ENCODE data around the gene XPA.

DNA sequence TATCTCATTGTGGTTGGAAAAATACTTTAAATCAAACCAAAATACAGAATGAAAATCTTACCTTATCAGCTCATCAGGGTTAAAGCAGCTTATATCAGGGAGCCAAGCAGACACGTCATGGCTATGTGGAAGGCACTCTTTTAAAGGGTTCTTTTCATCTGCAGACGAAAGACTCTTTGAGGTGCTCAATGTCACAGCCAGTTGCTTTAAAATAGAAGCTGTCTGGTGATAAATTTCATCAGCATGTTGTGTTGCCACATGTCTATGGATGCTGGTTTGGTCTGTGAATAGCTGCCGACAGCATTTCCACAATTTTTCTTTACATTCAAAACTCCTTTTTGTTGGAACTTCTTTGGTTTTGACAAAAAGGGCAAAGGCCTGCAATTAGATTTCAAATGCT lies 71.5 kb downstream of the XPA start:
- TF ChIP-seq TBP (CRISPR knock-in tag; IDR thresholded peaks at IDR 0.05) (no peak), NR2F1 (CRISPR knock-in tag; IDR thresholded peaks at IDR 0.05) (no peak), ZNF274 (CRISPR knock-in tag; IDR thresholded peaks at IDR 0.05) (no peak), PAX8 (CRISPR knock-in tag; IDR thresholded peaks at IDR 0.05; ENCODE audit: borderline replicate concordance) (no peak), JUNB (CRISPR knock-in tag; IDR thresholded peaks at IDR 0.05; ENCODE audit: borderline replicate concordance) (no peak), CHD2 (IDR thresholded peaks at IDR 0.05; ENCODE audit: low read depth, low read length) (no peak), ZNF776 (CRISPR knock-in tag; IDR thresholded peaks at IDR 0.05) (no peak), ARNTL (CRISPR knock-in tag; IDR thresholded peaks at IDR 0.05) (no peak), POLR2AphosphoS5 (IDR thresholded peaks at IDR 0.05; ENCODE audit: low read depth, low read length) (no peak), RNF2 (conservative IDR thresholded peaks at IDR 0.05; ENCODE audit: low read depth) (no peak), ZNF556 (CRISPR knock-in tag; IDR thresholded peaks at IDR 0.05; ENCODE audit: borderline replicate concordance) (no peak), SATB2 (CRISPR knock-in tag; IDR thresholded peaks at IDR 0.05) (no peak), ZNF530 (CRISPR knock-in tag; IDR thresholded peaks at IDR 0.05; ENCODE audit: low read depth) (no peak)
- TF ChIP-seq, protein P1, sequence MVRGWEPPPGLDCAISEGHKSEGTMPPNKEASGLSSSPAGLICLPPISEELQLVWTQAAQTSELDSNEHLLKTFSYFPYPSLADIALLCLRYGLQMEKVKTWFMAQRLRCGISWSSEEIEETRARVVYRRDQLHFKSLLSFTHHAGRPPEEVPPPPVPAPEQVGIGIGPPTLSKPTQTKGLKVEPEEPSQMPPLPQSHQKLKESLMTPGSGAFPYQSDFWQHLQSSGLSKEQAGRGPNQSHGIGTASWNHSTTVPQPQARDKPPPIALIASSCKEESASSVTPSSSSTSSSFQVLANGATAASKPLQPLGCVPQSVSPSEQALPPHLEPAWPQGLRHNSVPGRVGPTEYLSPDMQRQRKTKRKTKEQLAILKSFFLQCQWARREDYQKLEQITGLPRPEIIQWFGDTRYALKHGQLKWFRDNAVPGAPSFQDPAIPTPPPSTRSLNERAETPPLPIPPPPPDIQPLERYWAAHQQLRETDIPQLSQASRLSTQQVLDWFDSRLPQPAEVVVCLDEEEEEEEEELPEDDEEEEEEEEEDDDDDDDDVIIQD (CRISPR knock-in tag; IDR thresholded peaks at IDR 0.05; ENCODE audit: low read depth) = no peak

Measured in HepG2 (cell line).